NCI-H2107 (cell line): ENCODE results near the gene RAB1B.

Source experiments
- DNase-seq: peaks from one replicate; lab custom pipeline; 2025; lab: John Stamatoyannopoulos, UW

RAB1B gene

DNA sequence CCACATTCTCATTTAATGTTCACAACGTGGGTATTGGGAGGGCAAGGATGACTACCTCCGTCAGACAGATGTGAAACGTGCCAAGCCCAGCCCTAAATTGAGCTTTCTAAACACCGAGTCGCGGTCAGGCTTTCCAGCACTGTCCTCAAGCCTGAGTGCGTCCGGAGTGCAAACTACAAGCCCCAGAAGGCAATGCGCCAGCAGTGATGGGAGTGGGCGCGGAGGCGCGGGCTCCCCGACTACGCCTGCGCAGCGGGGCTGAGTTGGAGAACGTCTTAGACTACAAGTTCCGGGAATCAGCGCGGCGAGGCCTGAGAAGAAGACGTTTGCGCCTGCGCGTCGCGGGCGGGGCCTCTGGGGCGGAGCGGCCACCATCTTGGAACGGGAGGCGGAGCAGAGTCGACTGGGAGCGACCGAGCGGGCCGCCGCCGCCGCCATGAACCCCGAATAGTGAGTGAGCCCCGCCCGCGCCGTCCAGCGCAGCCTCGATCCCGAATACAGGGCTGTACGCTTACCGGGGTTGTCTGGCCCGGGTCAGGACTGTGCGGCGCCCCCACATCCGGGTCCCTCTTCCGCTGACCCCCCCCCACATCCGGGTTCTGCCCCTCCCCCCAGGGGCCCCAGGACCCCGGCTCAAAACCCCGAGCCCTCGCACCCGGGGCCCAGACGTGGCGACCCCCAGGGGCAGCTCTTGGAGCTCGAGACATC, at the start of gene RAB1B:
TSS of gene RAB1B (plus strand) at position 396 of the 708 bp plus-strand sequence. CDS start at position 437, 41 bp downstream.
- DNase-seq = peak; percentile 99

DNA sequence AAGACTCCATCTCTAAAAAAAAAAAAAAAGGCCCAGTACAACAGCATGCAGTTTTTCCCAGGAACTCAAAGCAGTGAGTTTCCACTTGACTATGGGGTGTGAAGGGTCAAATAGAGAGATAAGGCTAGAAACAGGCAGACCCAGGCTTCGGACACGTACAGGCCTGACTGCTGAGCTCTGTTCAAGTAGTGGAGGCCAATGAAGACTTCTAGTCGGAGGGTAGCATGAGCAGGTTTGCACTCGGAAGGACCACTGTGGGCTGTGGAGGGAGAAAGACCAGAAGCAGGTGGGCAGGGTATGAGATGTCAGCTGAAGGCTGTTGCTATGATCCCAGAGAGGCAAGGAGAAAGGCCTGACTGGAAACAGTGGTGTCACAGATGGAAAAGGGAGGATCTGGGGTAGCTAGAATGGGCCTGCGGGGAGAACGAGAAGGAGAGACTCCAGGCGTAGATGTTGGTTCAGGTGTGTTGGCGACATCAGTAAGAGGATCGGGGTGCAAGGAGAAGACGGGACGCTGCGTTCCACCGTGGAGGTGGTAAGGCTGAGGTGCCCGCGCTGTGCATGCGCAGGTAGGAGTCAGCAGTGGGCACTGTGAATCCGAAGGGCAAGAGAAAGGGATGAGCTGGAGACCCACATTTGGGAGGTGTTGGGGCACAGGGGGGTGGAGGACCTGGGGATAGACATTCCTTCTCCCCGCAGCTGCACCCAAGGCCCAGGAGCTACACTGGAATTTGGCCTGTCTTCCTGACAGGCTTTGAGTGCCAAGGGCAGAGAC, 49.4 kb upstream of the RAB1B start:
- DNase-seq = no peak

- DNase-seq = no peak
Measured at GRCh38 chr11:66219846-66220565, 48.4 kb upstream of the RAB1B start.

- no peak for DNase-seq
Measured at GRCh38 chr11:66220566-66220935, 47.9 kb upstream of the RAB1B start.

- no peak for DNase-seq
Measured at GRCh38 chr11:66221012-66221411, 47.4 kb upstream of the RAB1B start.

DNA sequence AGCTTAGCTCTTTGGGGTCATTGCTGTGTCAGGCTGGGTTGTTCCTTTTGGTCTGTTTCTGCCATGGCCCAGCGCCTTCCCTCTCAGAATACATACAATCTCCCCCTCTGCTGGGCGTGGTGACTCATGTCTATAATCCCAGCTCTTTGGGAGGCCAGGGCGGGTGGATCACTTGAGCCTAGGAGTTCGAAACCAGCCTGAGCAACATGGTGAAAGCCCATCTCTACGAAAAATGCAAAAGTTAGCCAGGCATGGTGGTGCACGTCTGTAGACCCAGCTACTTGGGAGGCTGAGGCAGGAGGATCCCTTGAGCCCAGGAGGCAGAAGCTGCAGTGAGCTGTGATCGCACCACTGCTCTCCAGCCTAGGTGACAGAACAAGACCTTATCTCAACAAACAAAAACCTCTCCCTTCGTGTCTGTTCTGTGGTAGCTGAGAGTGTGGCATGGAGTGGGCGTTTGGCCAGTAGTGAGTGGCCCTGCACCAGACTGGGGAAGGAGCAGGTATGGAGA, 46.7 kb upstream of the RAB1B start:
- DNase-seq = no peak

DNA sequence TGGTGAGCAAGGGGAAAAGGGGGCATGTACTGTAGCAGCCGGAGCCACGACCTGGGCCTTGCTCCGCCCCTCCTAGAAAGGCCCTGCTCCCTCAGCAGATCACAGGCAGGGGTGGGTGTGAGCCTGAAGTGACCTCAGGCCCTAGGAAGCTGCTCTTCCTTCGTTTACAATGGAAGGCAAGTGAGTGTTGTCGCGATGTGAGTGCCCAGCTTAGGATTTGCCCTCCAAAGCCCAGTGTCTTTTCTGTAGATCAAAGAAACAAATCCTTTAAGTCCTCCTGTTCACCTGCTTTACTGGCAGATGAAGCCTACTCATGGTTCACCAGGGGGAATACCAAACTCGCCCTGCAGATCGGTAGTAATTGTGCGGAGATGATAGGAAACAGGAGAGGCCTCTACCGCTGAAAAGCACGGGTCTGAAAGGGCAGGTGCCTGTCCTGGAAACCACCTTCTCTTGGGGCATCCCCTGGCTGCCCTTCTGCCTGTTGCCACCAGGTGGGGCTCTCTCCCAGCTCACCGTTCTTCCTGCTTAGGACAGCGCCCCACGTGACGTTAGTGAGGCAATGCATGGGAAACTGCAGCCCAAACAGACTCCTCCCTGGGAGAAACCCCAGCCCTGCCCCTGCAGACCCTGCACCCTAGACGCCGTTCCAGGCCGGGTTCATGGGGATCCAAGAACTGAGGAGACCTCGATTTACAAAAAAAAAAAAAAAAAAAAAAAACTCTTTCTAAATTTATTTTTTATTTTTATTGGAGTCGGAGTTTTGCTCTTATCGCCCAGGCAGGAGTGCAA, 45.9 kb upstream of the RAB1B start:
- peak; percentile 84 for DNase-seq

DNA sequence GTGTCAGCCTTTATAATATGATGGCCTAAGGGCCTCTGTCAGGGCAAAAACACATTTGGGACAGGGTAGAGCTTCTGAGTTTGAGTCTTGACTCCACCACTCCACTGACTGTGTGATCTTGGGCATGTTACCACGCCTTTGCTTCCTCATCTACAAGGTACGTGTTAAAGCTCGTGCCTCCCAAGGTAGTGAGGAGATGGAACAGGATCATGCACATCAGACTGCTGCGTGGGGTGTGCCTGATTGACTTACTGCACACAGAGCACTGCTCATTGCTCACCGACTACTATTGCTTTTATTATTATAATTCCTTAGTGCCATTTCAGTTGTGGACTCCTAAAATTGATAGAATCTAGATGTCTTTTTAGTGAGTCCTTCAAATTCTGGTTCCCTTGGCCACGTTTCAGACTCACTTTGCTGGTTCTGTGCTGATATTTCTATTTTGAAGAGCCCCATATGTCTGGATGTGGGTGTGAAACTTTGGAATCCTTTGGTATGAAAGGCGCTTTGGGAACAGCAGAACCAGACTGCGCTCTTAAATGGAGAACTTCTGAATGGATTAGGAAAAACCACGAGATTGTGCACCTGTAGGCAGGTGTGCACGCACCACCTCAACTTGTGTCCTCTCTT, 44.1 kb upstream of the RAB1B start:
- no peak for DNase-seq

- DNase-seq = no peak
Measured at GRCh38 chr11:66225066-66225465, 43.4 kb upstream of the RAB1B start.

GRCh38 chr11:66226101-66226500, 42.3 kb upstream of the RAB1B start:
- DNase-seq = no peak

- DNase-seq = no peak
Measured at GRCh38 chr11:66227700-66228099, 40.7 kb upstream of the RAB1B start.

GRCh38 chr11:66228521-66228920, 39.9 kb upstream of the RAB1B start:
- no peak for DNase-seq

- no peak for DNase-seq
Measured at GRCh38 chr11:66230156-66230555, 38.3 kb upstream of the RAB1B start.

DNA sequence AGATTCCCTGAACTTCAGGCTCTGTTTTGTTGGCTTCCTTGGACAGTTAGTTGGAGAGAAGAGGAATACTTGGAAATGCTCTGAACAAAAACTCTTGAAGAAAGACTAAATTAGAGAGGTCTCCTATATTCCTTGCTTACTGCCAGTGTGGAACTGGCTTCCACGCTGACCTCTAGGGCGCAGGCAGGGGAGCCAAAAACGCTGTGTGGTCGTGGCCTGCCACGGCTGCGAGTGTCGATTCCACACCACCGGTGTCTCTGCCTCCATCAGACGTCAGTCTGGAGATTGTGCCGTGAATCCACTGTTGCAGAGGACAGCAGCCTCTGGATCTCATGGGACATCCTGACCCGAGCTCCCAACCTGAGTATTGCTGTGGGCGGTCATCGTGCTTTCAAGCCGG, 37.5 kb upstream of the RAB1B start:
- no peak for DNase-seq

GRCh38 chr11:66231561-66231960, 36.9 kb upstream of the RAB1B start:
- peak; percentile 62 for DNase-seq

DNA sequence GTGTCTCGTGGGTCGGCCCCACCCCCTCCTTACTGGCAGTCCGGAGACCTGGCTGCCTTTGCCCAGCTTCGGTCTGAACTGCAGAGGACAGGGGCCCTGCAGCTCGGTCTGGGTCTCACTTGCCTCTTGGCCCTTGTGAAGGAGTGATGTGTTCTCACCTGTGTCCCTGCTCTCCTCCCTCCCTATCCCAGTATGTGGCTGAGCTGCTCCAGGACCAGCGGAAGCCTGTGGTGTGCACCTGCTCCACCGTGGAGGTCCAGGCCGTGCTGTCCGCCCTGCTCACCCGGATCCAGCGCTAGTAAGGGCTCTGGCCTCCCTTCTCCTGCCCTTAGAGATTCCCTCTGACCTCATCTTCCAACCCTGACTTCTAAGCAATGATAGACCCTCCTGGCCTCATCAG, 35.7 kb upstream of the RAB1B start:
- no peak for DNase-seq

DNA sequence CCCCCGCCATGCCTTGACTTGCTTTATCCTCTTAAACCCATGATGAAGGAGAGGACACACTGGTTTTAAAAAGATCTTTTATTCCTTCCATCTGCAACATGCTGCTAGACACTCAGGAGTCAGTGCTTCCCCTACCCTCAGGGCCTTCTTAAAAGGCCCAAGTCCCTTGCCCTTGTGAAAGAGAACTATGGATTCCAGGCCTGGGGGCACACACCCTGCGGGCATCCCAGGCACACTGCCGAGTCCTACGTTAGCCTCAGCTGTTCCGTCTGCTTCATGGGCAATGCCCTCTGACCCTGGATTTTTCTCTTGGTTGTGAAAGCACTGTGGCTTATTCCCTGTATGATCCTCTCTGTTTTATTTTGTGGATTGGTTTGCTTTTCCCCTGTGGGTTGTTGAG, 35.1 kb upstream of the RAB1B start:
- no peak for DNase-seq

DNA sequence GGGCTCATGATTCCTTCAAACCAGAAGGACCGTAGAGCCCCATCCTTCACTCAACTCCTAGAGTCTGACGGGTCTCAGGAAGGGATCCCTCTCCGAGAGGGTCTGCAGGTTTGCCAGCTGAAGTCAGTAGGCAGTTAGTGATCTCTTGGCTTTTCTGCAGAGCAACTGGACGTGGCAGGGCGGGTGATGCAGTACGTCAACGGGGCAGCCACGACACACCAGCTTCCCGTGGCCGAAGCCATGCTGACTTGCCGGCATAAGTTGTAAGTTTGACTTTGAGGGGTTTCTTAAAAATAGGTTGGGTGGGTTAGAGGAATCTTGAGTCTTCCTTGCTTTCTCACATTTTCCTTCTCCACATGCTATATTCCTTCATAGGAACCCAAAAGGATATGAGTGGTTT, 33.3 kb upstream of the RAB1B start:
- no peak for DNase-seq

DNA sequence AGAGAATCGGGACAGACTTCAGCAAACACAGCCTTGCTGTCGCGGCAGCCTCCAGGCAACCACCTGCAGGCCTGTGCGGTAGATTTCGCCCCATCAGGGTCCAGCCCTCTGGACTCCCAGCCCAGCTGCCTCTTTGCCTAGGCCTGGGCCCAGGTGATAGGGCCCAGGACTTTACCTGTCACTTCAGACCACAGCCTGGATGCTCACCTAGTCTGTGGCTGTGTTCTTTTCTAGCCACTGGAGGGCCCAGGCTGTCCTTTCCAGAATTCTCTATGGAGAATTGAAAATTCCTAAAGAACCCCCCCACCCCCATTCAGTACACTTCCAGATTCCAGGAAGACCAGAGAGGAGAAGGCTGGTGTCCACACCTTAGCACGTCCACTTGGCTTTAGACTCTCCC, 30.6 kb upstream of the RAB1B start:
- no peak for DNase-seq

GRCh38 chr11:66238786-66239413, 29.5 kb upstream of the RAB1B start:
- DNase-seq = no peak

GRCh38 chr11:66239511-66239910, 28.9 kb upstream of the RAB1B start:
- no peak for DNase-seq
